ENCODE measurements around the gene TMEM89. TPM values are rescaled to one million over a fixed set of nuclear protein-coding genes. Genes with fewer than 3 reads are reported as not detected.

Gene TMEM89
- polyA plus RNA-seq, 1 donor (not counting 4 experiments of a cell fraction or from before 2014, with no cell fraction given) = not detected

- no peak for TF ChIP-seq EZH2 (IDR thresholded peaks at IDR 0.05; ENCODE audit: low read length)
- FAIRE-seq = no peak
- dilution Hi-C loops (cut with MboI; ENCODE audit: extremely low pct_ligation_motif_present, low sequenced_read_pairs) = no loop called here
Observed at GRCh38 chr3:48597408-48597800, 24.2 kb downstream of the TMEM89 start.

GRCh38 chr3:48596676-48597407 lies 24.7 kb downstream of the TMEM89 start:
- Histone ChIP-seq H3K4me3 (ENCODE audit: control insufficient read depth in 2 of 3, extremely low read depth in 1 of 3, insufficient read depth in 2 of 3, low read depth in 1 of 3, low read length in 3 of 3) (no peak overlapping the region), H4K20me1 (ENCODE audit: control insufficient read depth, extremely low read depth, insufficient read depth, low read length) (peaks cover 12% of the 10 kb centered on the region), H3K27ac (ENCODE audit: control insufficient read depth, insufficient read depth, low read length) (peak overlapping the region; percentile 98), H3K9me1 (ENCODE audit: control insufficient read depth, extremely low read depth, insufficient read depth, low read length) (peaks cover 2% of the 10 kb centered on the region), H3K79me2 (ENCODE audit: control insufficient read depth, insufficient read depth, low read length) (peaks cover 32% of the 10 kb centered on the region), H2AFZ (ENCODE audit: control insufficient read depth, low read length) (no peak overlapping the region), H3K9me3 (ENCODE audit: control insufficient read depth, low read depth, low read length) (no peaks in the 10 kb centered on the region), H3K4me2 (ENCODE audit: control insufficient read depth, extremely low read depth, insufficient read depth, low read depth, low read length) (no peak overlapping the region), H3K27me3 (ENCODE audit: control insufficient read depth, extremely low read depth, insufficient read depth, low read length) (no peaks in the 10 kb centered on the region), H3K9ac (ENCODE audit: control insufficient read depth, extremely low read depth, insufficient read depth, low read length) (peak overlapping the region; percentile 40), H3K4me1 (ENCODE audit: control insufficient read depth, extremely low read depth, insufficient read depth, low read length) (peaks cover 79% of the 10 kb centered on the region), H3K36me3 (ENCODE audit: control insufficient read depth in 2 of 2, extremely low read depth in 1 of 2, insufficient read depth in 2 of 2, low read length in 2 of 2) (peaks cover 27 to 45% of the 10 kb centered on the region in 2 experiments)
- TF ChIP-seq CTCF (optimal IDR thresholded peaks at IDR 0.05 in 1 of 3, IDR thresholded peaks at IDR 0.05 in 1 of 3, conservative IDR thresholded peaks at IDR 0.05 in 1 of 3; ENCODE audit: extremely low read depth in 1 of 3, insufficient read depth in 2 of 3, low read length in 3 of 3) (no peak), EZH2 (IDR thresholded peaks at IDR 0.05; ENCODE audit: low read length) (no peak)
- no peak for DNase-seq (ENCODE audit: low read depth, low spot score)
- dilution Hi-C loops (cut with MboI; ENCODE audit: extremely low pct_ligation_motif_present, low sequenced_read_pairs) = no loop called here
- FAIRE-seq = no peak

More at GRCh38 chr3:48597408-48597800, 24.2 kb downstream of the TMEM89 start:
- Histone ChIP-seq H3K27me3 (ENCODE audit: control insufficient read depth, extremely low read depth, insufficient read depth, low read length) (no peaks in the 10 kb centered on the region), H3K9me3 (ENCODE audit: control insufficient read depth, low read depth, low read length) (no peaks in the 10 kb centered on the region), H3K4me3 (ENCODE audit: control insufficient read depth in 2 of 3, extremely low read depth in 1 of 3, insufficient read depth in 2 of 3, low read depth in 1 of 3, low read length in 3 of 3) (no peak overlapping the region), H3K4me2 (ENCODE audit: control insufficient read depth, extremely low read depth, insufficient read depth, low read depth, low read length) (peak overlapping the region; percentile 83), H3K79me2 (ENCODE audit: control insufficient read depth, insufficient read depth, low read length) (peaks cover 27% of the 10 kb centered on the region), H3K9ac (ENCODE audit: control insufficient read depth, extremely low read depth, insufficient read depth, low read length) (peak overlapping the region; percentile 74), H4K20me1 (ENCODE audit: control insufficient read depth, extremely low read depth, insufficient read depth, low read length) (peaks cover 8% of the 10 kb centered on the region), H3K4me1 (ENCODE audit: control insufficient read depth, extremely low read depth, insufficient read depth, low read length) (peaks cover 75% of the 10 kb centered on the region), H3K27ac (ENCODE audit: control insufficient read depth, insufficient read depth, low read length) (peak overlapping the region; percentile 98), H3K36me3 (ENCODE audit: control insufficient read depth in 2 of 2, extremely low read depth in 1 of 2, insufficient read depth in 2 of 2, low read length in 2 of 2) (peaks cover 27 to 42% of the 10 kb centered on the region in 2 experiments), H3K9me1 (ENCODE audit: control insufficient read depth, extremely low read depth, insufficient read depth, low read length) (peaks cover 2% of the 10 kb centered on the region), H2AFZ (ENCODE audit: control insufficient read depth, low read length) (no peak overlapping the region)
- no peak for DNase-seq (ENCODE audit: low read depth, low spot score)
